Tongue (tissue), 3 donors: ENCODE measurements around the gene ANKRD30A. TPM values are rescaled to one million over a fixed set of nuclear protein-coding genes. Genes with fewer than 3 reads are reported as not detected.
"Not testable (repeated sequence)": the region's sequence is repeated elsewhere in the genome, so short reads cannot be mapped to it uniquely, and the experiment has no call there.

Source experiments
- DNase-seq: peaks from one replicate; pipeline ENCODE4 v3.0.0-alpha.2; 2015
- small RNA-seq: library from RNA; depleted of rRNA; stranded (forward); fragments of <200 nt; gene quantifications from one replicate; pipeline ENCODE3, GENCODE V24; 2014; ENCODE audit warnings: low replicate concordance
- total RNA-seq: library from RNA; depleted of rRNA; stranded (reverse); fragments of >200 nt; gene quantifications from one replicate; pipeline ENCODE4 v1.2.3, GENCODE V29; 2014

The ANKRD30A gene
- total RNA-seq, 1 donor from 2014 or later, result not detected

GRCh38 chr10:37269554-37270256, 144.3 kb downstream of the ANKRD30A start:
- DNase-seq, result no peak

GRCh38 chr10:37275216-37275777, 149.9 kb downstream of the ANKRD30A start:
- no peak for DNase-seq

GRCh38 chr10:37285063-37285462, 159.7 kb downstream of the ANKRD30A start:
- no peak for DNase-seq

- DNase-seq, result no peak
Measured at GRCh38 chr10:37289833-37290464, 164.6 kb downstream of the ANKRD30A start.

- DNase-seq, result no peak
Measured at GRCh38 chr10:37301271-37301670, 175.9 kb downstream of the ANKRD30A start.

- DNase-seq, result no peak
Measured at GRCh38 chr10:37304036-37304435, 178.6 kb downstream of the ANKRD30A start.

GRCh38 chr10:37314350-37314749, 189.0 kb downstream of the ANKRD30A start:
- DNase-seq, result no peak

- DNase-seq, result no peak
Measured at GRCh38 chr10:37314862-37315261, 189.5 kb downstream of the ANKRD30A start.

GRCh38 chr10:37344413-37344812, 219.0 kb downstream of the ANKRD30A start:
- DNase-seq, result no peak

- DNase-seq, result no peak
Measured at GRCh38 chr10:37379991-37380390, 254.6 kb downstream of the ANKRD30A start.

GRCh38 chr10:37381271-37381670, 255.9 kb downstream of the ANKRD30A start:
- no peak for DNase-seq

GRCh38 chr10:37384923-37385322, 259.5 kb downstream of the ANKRD30A start:
- DNase-seq, result no peak

GRCh38 chr10:37390926-37391325, 265.5 kb downstream of the ANKRD30A start:
- DNase-seq, result no peak

GRCh38 chr10:37400774-37401173, 275.4 kb downstream of the ANKRD30A start:
- DNase-seq, result not testable (repeated sequence)

- DNase-seq, result no peak
Measured at GRCh38 chr10:37401225-37401624, 275.8 kb downstream of the ANKRD30A start.

GRCh38 chr10:37403776-37404175, 278.4 kb downstream of the ANKRD30A start:
- no peak for DNase-seq

Small RNA genes within 50 kb of the gene (small RNA-seq; reads per million reads assigned to genes)
- gene RF00019 (not detected), gene RN7SL314P (not detected), gene RNU6-811P (not detected)
